ENCODE measurements around the gene GLDC.

DNA sequence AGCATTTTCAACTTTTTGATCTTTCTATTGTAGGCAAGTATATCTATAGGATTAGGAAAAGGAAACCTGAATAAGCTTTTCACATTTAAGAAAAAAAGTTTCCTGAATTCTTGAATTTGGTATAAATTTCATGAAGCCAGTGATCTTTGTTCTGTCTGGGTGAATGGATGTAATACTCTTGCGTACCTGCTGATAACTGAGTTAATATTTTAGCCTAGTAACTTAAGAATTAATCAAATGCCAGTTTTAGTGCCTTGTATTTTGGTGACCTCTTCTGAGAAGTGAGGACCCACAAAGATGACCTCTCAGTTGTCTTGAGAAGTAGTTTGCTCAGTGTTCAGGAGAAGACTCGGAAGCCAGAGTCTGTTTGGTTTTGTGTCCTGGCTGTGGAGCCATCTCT, 154.7 kb downstream of the GLDC start:
- TF ChIP-seq, protein P1, sequence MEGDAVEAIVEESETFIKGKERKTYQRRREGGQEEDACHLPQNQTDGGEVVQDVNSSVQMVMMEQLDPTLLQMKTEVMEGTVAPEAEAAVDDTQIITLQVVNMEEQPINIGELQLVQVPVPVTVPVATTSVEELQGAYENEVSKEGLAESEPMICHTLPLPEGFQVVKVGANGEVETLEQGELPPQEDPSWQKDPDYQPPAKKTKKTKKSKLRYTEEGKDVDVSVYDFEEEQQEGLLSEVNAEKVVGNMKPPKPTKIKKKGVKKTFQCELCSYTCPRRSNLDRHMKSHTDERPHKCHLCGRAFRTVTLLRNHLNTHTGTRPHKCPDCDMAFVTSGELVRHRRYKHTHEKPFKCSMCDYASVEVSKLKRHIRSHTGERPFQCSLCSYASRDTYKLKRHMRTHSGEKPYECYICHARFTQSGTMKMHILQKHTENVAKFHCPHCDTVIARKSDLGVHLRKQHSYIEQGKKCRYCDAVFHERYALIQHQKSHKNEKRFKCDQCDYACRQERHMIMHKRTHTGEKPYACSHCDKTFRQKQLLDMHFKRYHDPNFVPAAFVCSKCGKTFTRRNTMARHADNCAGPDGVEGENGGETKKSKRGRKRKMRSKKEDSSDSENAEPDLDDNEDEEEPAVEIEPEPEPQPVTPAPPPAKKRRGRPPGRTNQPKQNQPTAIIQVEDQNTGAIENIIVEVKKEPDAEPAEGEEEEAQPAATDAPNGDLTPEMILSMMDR (IDR thresholded peaks at IDR 0.05), result no peak
- TF ChIP-seq POLR2A (IDR thresholded peaks at IDR 0.05), result no peak

All from right lobe of liver (tissue), 4 donors.